ENCODE results near the gene IRF7.
"Not testable (repeated sequence)": the region's sequence is repeated elsewhere in the genome, so short reads cannot be mapped to it uniquely, and the experiment has no call there.

The IRF7 gene

DNA sequence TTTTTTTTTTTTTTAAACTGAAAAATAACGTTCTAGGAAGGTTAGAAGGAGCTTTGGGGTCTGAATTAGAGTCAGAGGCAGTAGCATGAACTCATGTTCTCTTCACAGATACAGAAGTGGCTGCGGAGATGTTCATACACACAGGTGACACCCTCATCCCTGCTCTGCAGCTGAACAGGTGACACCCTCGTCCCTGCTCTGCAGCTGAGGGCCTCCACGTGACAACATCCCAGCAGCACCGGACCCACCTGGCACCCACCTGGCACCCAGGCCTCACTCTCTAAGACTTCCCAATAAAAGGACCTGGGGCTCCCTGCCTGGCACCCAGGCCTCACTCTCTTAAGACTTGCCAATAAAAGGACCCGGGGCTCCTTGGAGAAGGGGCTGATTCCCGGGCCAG is 41.1 kb upstream of the IRF7 start:
- H3K36me3 ChIP-seq (replicated peaks; ENCODE audit: low read depth, low read length): peaks cover 8% of the 10 kb centered on the region

DNA sequence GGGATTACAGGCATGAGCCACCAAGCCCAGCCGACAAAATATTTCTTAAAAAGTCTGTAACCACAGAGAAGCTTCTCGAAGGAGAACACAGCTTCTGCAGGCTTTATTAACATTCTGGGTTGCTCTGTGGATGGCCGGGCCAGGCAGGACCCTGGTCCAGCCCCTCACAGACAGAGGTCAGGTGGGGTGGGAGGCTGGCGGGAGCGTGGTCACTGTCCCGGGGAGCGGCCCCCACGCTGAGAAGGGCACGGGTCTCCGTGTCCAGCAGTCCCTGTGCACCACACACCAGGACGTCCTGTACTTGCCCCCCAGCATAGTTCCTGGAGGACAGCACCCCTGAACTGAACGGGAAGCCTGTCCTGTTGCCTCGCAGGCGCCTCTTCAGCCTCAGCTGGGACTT is 40.7 kb upstream of the IRF7 start:
- H3K27me3 ChIP-seq (ENCODE audit: low read depth, low read length): no peaks in the 10 kb centered on the region
- H3K4me3 ChIP-seq (ENCODE audit: low read length): no peak overlapping the region
- H4K20me1 ChIP-seq (ENCODE audit: insufficient read depth, low read length): no peaks in the 10 kb centered on the region; the same call in 1 of the 2 replicates
- no peak overlapping the region for H2AFZ ChIP-seq (ENCODE audit: low read depth, low read length)
- H3K36me3 ChIP-seq (replicated peaks; ENCODE audit: low read depth, low read length): peaks cover 8% of the 10 kb centered on the region
- TF ChIP-seq, protein P1, sequence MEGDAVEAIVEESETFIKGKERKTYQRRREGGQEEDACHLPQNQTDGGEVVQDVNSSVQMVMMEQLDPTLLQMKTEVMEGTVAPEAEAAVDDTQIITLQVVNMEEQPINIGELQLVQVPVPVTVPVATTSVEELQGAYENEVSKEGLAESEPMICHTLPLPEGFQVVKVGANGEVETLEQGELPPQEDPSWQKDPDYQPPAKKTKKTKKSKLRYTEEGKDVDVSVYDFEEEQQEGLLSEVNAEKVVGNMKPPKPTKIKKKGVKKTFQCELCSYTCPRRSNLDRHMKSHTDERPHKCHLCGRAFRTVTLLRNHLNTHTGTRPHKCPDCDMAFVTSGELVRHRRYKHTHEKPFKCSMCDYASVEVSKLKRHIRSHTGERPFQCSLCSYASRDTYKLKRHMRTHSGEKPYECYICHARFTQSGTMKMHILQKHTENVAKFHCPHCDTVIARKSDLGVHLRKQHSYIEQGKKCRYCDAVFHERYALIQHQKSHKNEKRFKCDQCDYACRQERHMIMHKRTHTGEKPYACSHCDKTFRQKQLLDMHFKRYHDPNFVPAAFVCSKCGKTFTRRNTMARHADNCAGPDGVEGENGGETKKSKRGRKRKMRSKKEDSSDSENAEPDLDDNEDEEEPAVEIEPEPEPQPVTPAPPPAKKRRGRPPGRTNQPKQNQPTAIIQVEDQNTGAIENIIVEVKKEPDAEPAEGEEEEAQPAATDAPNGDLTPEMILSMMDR (IDR thresholded peaks at IDR 0.05; ENCODE audit: low read depth, low read length): no peak
- no peak for TF ChIP-seq EZH2phosphoT487 (IDR thresholded peaks at IDR 0.05; ENCODE audit: low read depth)
- no peaks in the 10 kb centered on the region for H3K4me1 ChIP-seq (ENCODE audit: low read length)
- H3K9me3 ChIP-seq (ENCODE audit: insufficient read depth, low read length): no peaks in the 10 kb centered on the region
- no peak overlapping the region for H3K27ac ChIP-seq (ENCODE audit: low read length)
- H3K79me2 ChIP-seq (ENCODE audit: low read length): no peaks in the 10 kb centered on the region
- H3K4me2 ChIP-seq (ENCODE audit: low read length): no peak overlapping the region
- no peak overlapping the region for H3K9ac ChIP-seq (ENCODE audit: low read length)

More for the DNA sequence above, 41.1 kb upstream of the IRF7 start:
- no peak overlapping the region for H3K27ac ChIP-seq (ENCODE audit: low read length)
- no peak overlapping the region for H2AFZ ChIP-seq (ENCODE audit: low read depth, low read length)
- no peaks in the 10 kb centered on the region for H3K79me2 ChIP-seq (ENCODE audit: low read length)
- H3K9ac ChIP-seq (ENCODE audit: low read length): no peak overlapping the region
- no peaks in the 10 kb centered on the region for H3K27me3 ChIP-seq (ENCODE audit: low read depth, low read length)
- TF ChIP-seq, protein P1 (IDR thresholded peaks at IDR 0.05; ENCODE audit: low read depth, low read length): no peak
- no peak for TF ChIP-seq EZH2phosphoT487 (IDR thresholded peaks at IDR 0.05; ENCODE audit: low read depth)
- H3K4me1 ChIP-seq (ENCODE audit: low read length): no peaks in the 10 kb centered on the region
- no peak overlapping the region for H3K4me2 ChIP-seq (ENCODE audit: low read length)
- H3K4me3 ChIP-seq (ENCODE audit: low read length): no peak overlapping the region
- H4K20me1 ChIP-seq (ENCODE audit: insufficient read depth, low read length): no peaks in the 10 kb centered on the region; the same call in 1 of the 2 replicates
- no peaks in the 10 kb centered on the region for H3K9me3 ChIP-seq (ENCODE audit: insufficient read depth, low read length)

DNA sequence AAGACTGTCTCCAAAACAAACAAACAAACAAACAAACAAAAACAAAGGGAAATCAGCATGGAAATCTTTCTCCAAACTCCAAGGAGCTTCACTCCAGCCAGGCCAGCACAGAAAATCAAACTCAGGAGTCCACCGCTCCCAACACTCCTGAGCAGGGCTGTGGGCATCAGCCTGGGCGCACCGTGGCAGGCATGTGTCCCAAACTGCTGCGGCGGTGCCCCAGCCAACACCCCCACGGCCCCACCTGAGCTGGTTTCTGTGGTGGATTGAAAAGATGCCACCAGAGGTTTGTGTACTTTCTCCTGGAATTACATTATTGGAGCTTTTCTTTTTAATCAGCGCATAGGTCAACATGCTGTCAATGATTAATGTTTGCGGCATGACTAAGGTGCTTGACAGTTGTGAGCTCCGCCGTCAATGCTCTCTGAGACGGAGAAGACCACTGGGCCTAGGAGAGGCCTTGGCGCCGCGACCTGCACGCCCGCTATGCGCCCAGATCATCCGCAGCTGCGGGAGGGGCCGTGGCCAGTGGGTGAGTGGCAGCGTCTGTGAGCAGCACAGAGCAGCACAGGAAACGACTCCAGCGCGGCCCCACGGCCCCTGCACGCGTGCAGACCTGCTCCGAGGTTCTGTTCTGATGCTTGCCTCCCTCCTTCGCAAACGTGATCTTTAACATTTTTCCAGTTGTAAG is 39.4 kb upstream of the IRF7 start:
- TF ChIP-seq EZH2phosphoT487 (IDR thresholded peaks at IDR 0.05; ENCODE audit: low read depth): no peak
- TF ChIP-seq, protein P1 (IDR thresholded peaks at IDR 0.05; ENCODE audit: low read depth, low read length): no peak
- H4K20me1 ChIP-seq (ENCODE audit: insufficient read depth, low read length): no peaks in the 10 kb centered on the region
- H3K27ac ChIP-seq (ENCODE audit: low read length): no peak overlapping the region
- no peak overlapping the region for H3K4me2 ChIP-seq (ENCODE audit: low read length)
- no peaks in the 10 kb centered on the region for H3K9me3 ChIP-seq (ENCODE audit: insufficient read depth, low read length)
- H3K27me3 ChIP-seq (ENCODE audit: low read depth, low read length): no peaks in the 10 kb centered on the region
- no peak overlapping the region for H3K4me3 ChIP-seq (ENCODE audit: low read length)
- no peak overlapping the region for H3K9ac ChIP-seq (ENCODE audit: low read length)
- H3K4me1 ChIP-seq (ENCODE audit: low read length): no peaks in the 10 kb centered on the region
- H3K79me2 ChIP-seq (ENCODE audit: low read length): no peaks in the 10 kb centered on the region
- no peak overlapping the region for H2AFZ ChIP-seq (ENCODE audit: low read depth, low read length)
- H3K36me3 ChIP-seq (replicated peaks; ENCODE audit: low read depth, low read length): peaks cover 6% of the 10 kb centered on the region

DNA sequence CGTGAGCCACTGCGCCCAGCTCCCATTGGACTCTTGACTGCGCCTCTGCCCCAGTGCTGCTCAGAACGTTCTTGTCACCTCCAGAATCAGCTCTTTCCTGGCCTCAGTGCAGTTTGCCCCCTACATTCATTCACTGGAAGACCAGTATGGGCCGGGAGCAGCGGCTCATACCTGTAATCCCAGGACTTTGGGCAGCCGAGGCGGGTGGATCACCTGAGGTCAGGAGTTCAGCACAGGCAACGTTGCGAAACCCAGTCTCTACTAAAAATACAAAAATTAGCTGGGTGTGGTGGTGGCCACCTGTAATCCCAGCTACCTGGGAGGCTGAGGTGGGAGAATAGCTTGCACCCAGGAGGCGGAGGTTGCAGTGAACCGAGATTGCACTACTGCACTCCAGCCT is 38.7 kb upstream of the IRF7 start:
- not testable (repeated sequence) for H3K27me3 ChIP-seq (ENCODE audit: low read depth, low read length); H3K36me3 ChIP-seq (replicated peaks; ENCODE audit: low read depth, low read length); H4K20me1 ChIP-seq (ENCODE audit: insufficient read depth, low read length); H3K9ac ChIP-seq (ENCODE audit: low read length); H3K9me3 ChIP-seq (ENCODE audit: insufficient read depth, low read length); H3K4me2 ChIP-seq (ENCODE audit: low read length); H3K4me3 ChIP-seq (ENCODE audit: low read length); H3K27ac ChIP-seq (ENCODE audit: low read length); H3K79me2 ChIP-seq (ENCODE audit: low read length); H2AFZ ChIP-seq (ENCODE audit: low read depth, low read length); H3K4me1 ChIP-seq (ENCODE audit: low read length)
